Mucosa of descending colon (tissue), 3 donors: ENCODE measurements around the gene AHRR. TPM values are rescaled to one million over a fixed set of nuclear protein-coding genes. Genes with fewer than 3 reads are reported as not detected.

Experiments used
- ATAC-seq: fragments of 200-7000 bp; cut with Tn5 transposase; one replicate; pipeline ENCODE4 v1.9.1; 2020; ENCODE audit warnings: mild to moderate bottlenecking, moderate library complexity
- DNase-seq, 3 donors: peaks; one replicate each; pipeline ENCODE4 v3.0.0-alpha.2; 2020
- H3K36me3 ChIP-seq: fragments of 200-600 bp; one replicate; pipeline ENCODE4 v1.8.0; 2021; ENCODE audit warnings: low read depth, mild to moderate bottlenecking
- H3K4me1 ChIP-seq: fragments of 200-600 bp; one replicate; pipeline ENCODE4 v1.8.0; 2021; ENCODE audit warnings: low read depth, mild to moderate bottlenecking
- H3K4me3 ChIP-seq: fragments of 200-600 bp; one replicate; pipeline ENCODE4 v1.8.0; 2021; ENCODE audit warnings: mild to moderate bottlenecking
- H3K9me3 ChIP-seq: fragments of 200-600 bp; one replicate; pipeline ENCODE4 v1.8.0; 2021; ENCODE audit warnings: mild to moderate bottlenecking
- CTCF ChIP-seq: fragments of 200-600 bp; IDR thresholded peaks from one replicate; pipeline ENCODE4 v1.8.0; 2022; ENCODE audit warnings: antibody characterized with exemption, mild to moderate bottlenecking
- intact Hi-C, 2 donors: fragments of 100-400 bp; cut with DNase I in 1 of 2; cut with micrococcal nuclease in 1 of 2; formaldehyde crosslinking; loops; one replicate each; pipeline versions ENCODE4 v1.11.0 to v1.11.1; 2022; cut with DNase I, micrococcal nuclease
- total RNA-seq, 3 donors: library from RNA; stranded (reverse); fragmentation: NEBNext Ultra II Directional in 2 of 3; extraction: Animal tissue kit (Norgen Biotek cat#: 25700) in 2 of 3; gene quantifications; one replicate each; pipeline versions ENCODE4 v1.2.1 to v1.2.4, GENCODE V29; 2021 to 2023
- donor health status: DM: no; HTN: no; CAD: no; lungs with moderate emphysema.
- donor health status: DM: no; HTN: no; CAD: no.
- donor health status: DM: no; HTN: yes; CAD: no.

The AHRR gene
- total RNA-seq, 3 donors from 2014 or later: 2.0 to 3.2 (median 2.3) TPM

DNA sequence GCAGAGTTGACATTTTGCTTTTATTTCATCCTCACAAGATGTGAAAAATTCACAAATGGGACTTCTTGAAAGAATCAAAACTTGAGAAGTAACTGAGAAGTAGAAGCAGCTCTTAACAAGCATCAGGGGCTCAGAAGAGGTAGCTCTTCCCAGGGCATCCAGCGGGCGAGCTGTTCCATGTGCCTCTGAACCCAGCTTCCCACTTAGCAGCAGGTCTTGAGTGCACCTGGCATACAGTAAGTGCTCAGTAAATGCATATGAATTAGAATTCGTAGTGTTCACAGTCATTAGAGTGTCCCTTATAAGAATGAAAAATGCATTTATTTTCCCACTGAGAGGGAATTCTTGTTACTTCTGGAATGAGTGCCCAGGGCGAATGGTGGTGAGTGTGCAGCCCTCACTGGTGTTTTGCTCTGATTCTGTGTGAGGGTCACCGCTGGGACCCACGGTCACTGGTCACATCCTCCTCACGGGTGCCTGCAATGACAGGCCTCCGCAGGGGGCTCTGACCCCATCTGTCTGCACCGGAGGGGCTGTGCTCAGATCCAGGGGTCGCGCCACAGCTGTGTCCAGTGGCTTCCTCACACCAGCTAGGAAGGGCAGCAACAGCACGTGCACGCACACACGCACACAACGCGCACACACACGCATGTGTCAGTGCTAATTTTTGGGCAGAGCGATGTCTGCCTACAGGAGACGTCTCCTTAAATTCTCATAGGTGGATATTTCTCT, 148.4 kb downstream of the AHRR start:
- no peak for TF ChIP-seq CTCF
- Histone ChIP-seq H3K9me3 (no peaks in the 10 kb centered on the region), H3K4me1 (peaks cover 19% of the 10 kb centered on the region), H3K4me3 (no peak overlapping the region), H3K36me3 (no peaks in the 10 kb centered on the region)
- DNase-seq (peak in 2 of 3 donors; percentile 21 to 54), ATAC-seq (no peak)
- intact Hi-C loops: no loop called here

GRCh38 chr5:470961-471749, 149.6 kb downstream of the AHRR start:
- no peak for TF ChIP-seq CTCF
- Histone ChIP-seq H3K9me3 (no peaks in the 10 kb centered on the region), H3K36me3 (no peaks in the 10 kb centered on the region), H3K4me3 (no peak overlapping the region), H3K4me1 (peaks cover 25% of the 10 kb centered on the region)
- ATAC-seq: no peak
- intact Hi-C loops: no loop called here
- peak in 2 of 3 donors; percentile 25 to 51 for DNase-seq

GRCh38 chr5:471750-472058, 150.2 kb downstream of the AHRR start:
- no peaks in the 10 kb centered on the region for H3K9me3 ChIP-seq
- no peaks in the 10 kb centered on the region for H3K36me3 ChIP-seq
- ATAC-seq (no peak), DNase-seq (no peak)
- no peak overlapping the region for H3K4me3 ChIP-seq
- peaks cover 25% of the 10 kb centered on the region for H3K4me1 ChIP-seq
- no peak for TF ChIP-seq CTCF
- intact Hi-C loops: no loop called here

DNA sequence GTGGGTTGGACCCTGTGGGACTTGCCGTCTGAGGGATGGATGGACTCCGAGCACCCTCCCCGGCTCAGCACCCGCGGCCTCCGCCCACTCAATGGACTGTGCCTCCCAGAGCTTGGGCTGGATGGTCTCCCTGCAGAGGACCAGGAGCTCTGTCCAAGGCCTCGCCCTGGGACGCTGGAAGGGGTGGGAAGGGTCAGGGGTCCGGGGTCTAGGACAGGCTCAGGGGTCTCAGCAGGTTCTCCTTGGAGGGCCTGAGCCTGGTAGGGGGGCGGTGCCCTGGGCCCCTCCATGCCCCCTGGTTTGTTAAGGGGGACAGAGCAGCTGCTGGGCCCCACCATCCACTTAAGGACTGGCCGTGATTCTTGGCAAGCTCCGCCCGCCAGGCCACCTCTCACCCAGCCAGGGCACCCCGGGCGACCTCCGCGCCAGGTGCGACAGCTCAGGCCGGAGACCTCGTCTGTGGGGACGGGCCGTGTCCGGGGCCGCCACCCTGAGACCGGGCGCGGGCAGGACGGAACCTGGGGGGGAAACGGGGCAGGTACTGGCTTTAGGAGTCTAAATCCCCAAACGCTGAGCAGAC, 150.7 kb downstream of the AHRR start:
- H3K4me3 ChIP-seq: peak overlapping the region; percentile 31
- DNase-seq: peak; percentile 42 to 74 (median 72)
- no peak for TF ChIP-seq CTCF
- no peaks in the 10 kb centered on the region for H3K9me3 ChIP-seq
- intact Hi-C loops: no loop called here
- ATAC-seq: peak; percentile 39
- H3K36me3 ChIP-seq: no peaks in the 10 kb centered on the region
- H3K4me1 ChIP-seq: peaks cover 25% of the 10 kb centered on the region

DNA sequence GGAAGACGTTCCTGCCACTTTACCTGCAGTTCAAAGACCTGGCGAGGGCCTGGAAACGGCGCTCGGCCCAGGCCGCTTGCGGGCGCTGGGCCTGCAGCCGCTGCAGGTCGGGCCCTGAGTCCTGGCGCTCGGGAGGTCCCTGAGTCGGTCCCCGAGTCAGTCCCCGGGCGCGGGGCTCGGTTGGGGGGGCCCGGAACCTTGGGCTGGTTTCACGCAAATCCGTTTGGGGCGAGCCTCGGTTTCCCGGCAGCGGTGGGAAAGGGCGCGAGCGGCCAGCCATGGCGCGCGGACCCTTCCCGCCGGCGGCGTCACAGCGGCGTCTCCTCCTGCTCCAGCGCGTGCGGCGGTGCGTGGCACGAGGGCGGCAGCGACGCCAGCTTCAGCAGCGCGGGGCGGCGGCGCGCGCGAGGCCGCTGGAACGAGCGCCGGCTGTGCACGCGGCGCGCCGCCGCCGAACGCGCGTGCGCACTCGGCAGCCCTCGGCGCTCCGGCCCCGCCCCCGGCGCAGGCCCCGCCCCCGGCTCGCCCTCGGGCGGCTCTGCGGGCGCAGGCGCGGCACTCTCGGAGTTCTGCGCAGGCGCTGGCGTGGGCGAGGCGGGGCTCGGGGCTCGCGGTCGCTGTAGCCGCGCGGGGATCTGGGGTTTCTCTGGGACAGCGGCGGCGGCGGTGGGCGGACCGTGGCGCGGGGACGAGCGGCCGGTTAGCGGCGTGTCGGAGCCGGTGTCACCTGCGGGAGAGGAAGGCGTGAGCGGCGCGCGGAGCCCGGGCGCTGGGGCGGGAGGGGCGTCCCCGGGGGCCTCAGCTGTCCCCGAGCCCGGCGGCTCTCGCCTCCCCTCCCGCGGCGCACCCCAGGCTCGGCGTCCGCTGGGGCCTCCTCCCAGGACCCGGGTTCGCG, 151.4 kb downstream of the AHRR start:
- H3K4me1 ChIP-seq: peaks cover 25% of the 10 kb centered on the region
- H3K4me3 ChIP-seq: peak overlapping the region; percentile 56
- no peak for TF ChIP-seq CTCF
- intact Hi-C loops: no loop called here
- H3K9me3 ChIP-seq: no peaks in the 10 kb centered on the region
- ATAC-seq: peak; percentile 86
- DNase-seq: peak; percentile 89 to 94 (median 92)
- H3K36me3 ChIP-seq: no peaks in the 10 kb centered on the region
